ENCODE results near the gene GRM7.

Gene GRM7

DNA sequence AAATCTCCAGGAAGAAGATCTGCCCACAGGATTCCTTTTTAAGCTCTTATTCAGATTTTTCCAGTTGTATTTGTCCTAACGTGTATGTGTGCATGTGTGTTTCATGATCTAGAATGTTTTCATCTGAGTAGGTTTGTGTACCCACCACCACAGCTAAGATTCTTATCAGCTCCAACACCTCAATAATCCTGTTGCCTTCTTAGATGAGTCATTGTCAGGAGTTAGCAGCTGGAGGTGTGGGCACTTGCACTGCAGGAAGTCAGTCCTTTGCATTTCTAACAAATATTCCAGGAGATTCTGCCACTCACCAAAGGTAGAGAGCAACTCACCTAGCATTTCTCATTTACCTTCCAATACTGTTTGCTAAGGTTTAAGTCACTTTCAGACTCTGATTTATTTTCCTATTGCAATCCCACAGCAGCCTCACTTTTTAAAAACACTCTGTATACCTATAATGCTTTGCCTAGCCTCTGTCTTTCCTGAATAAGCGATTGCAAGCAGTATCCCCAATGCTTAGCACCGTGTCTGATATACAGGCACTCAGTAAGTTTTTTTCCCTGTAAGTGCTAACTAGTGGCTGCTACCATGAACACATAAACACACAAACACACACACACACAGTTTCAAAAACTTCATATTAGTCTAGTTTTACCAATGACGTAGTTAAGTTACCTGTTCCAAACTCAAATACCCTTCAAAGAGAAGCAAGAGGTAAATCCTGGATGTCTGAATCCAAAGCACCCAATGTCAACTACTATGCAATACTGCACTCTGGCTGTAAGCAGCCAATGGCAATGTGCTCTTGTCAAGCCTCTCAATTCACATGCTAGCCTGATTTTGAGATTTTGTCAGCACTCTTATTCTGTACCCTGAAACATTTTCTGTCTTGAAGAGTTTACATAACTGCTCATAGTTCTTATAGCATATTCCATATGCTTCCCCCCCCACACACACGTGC is 927.2 kb downstream of the GRM7 start:
- no peak for DNase-seq (ENCODE audit: low read depth, low spot score)

DNA sequence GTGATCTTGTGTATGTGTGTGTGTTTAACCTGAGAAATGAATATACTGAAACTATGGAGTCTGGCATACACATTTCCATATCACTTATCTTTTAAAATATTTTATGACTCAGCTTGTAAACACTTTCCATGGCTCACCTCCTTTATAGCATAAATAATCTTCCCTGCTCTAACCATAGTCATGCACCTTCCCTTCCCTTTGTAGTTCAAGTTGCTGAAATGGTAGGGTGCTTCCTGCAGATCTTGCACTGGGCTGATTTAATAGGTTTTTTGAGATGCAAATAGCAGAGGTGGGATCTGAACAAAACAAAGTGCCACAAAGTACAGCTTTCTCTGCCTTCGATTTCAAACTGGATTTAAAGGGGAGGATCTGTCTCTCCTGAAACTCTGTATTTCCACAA is 928.0 kb downstream of the GRM7 start:
- DNase-seq (ENCODE audit: low read depth, low spot score) = no peak

DNA sequence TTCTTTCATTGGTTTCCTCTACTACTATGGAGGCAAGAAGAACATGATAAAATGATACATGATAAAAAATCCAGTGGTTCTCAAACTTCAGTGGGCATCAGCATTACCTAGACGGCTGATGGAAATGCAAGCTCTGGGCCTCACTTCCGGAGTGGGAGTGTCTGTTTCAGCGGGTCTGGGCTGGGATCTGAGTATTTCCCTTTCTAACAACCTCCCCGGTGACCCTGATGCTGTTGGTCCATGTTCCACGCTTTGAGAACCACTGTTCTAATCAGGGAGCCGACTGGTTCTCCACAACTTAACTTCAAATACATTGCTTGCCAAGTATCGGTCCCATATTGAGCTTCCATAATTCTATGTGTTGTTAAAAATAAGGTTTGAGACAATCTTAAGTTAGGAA is 928.4 kb downstream of the GRM7 start:
- no peak for DNase-seq (ENCODE audit: low read depth, low spot score)

DNA sequence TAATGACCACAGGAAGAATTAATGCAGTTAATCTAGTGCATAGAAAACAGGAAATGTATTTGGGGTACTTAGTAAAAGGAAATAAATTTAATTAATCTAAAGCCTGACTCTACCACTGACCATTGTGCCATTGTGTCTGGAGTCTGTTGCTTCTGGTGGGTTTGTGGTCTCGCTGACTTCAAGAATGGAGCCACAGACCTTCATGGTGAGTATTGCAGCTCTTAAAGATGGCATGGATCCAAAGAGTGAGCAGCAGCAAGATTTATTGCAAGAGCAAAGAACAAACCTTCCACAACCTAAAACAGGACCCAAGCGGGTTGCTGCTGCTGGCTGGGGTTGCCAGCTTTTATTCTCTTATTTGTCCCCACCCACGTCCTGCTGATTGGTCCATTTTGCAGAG is 929.2 kb downstream of the GRM7 start:
- DNase-seq (ENCODE audit: low read depth, low spot score) = no peak

Data from activated CD4-positive, CD25-positive, alpha-beta regulatory T cell treated with anti-CD3 and anti-CD28 coated beads, Interleukin-2, amount 50 U/mL, for 16 hours (primary cell).